KMS-11 (cell line): ENCODE data around the gene MAPK7.
"Not testable (repeated sequence)": the region's sequence is repeated elsewhere in the genome, so short reads cannot be mapped to it uniquely, and the experiment has no call there.

ENCODE experiments used
- H2AFZ ChIP-seq: fragments of 200-600 bp; sonication (generic); 2 replicates; pipeline ENCODE4 v1.6.1; 2016; ENCODE audit warnings: antibody characterized with exemption, mixed run types, low read depth
- H3K27ac ChIP-seq: fragments of 200-600 bp; sonication (generic); 2 replicates; pipeline ENCODE4 v1.6.1; 2016; ENCODE audit warnings: mild to moderate bottlenecking, mixed run types
- H3K27me3 ChIP-seq: fragments of 200-600 bp; sonication (generic); 2 replicates; pipeline ENCODE4 v1.6.1; 2017; ENCODE audit warnings: mild to moderate bottlenecking, low read depth, mixed run types, moderate library complexity; ENCODE audit not compliant: insufficient read depth
- H3K36me3 ChIP-seq: fragments of 200-600 bp; sonication (generic); 2 replicates; pipeline ENCODE4 v1.6.1; 2017; ENCODE audit warnings: mild to moderate bottlenecking, mixed run types; ENCODE audit not compliant: insufficient read depth
- H3K4me1 ChIP-seq: fragments of 200-600 bp; sonication (generic); 2 replicates; pipeline ENCODE4 v1.6.1; 2016; ENCODE audit warnings: mild to moderate bottlenecking, low read depth, mixed run types; ENCODE audit not compliant: poor library complexity, severe bottlenecking
- H3K4me2 ChIP-seq: fragments of 200-600 bp; sonication (generic); 2 replicates; pipeline ENCODE4 v1.7.0; 2016; ENCODE audit warnings: mild to moderate bottlenecking, mixed run types
- H3K4me3 ChIP-seq: fragments of 200-600 bp; sonication (generic); IDR thresholded peaks from 2 replicates; pipeline ENCODE4 v1.6.1; 2017; ENCODE audit warnings: low read depth, low read length, mixed read lengths; ENCODE audit not compliant: insufficient read depth
- H3K79me2 ChIP-seq: fragments of 200-600 bp; sonication (generic); 2 replicates; pipeline ENCODE4 v1.6.1; 2016; ENCODE audit warnings: low read depth, mixed run types; ENCODE audit not compliant: insufficient read depth
- H3K9ac ChIP-seq: fragments of 200-600 bp; sonication (generic); 2 replicates; pipeline ENCODE4 v1.6.1; 2016; ENCODE audit warnings: mild to moderate bottlenecking, mixed run types
- H4K20me1 ChIP-seq: fragments of 200-600 bp; sonication (generic); 2 replicates; pipeline ENCODE4 v1.6.1; 2016; ENCODE audit warnings: mild to moderate bottlenecking, mixed run types; ENCODE audit not compliant: insufficient read depth
- CTCF ChIP-seq: fragments of 200-600 bp; sonication (generic); conservative IDR thresholded peaks from 2 replicates; pipeline ENCODE4 v1.6.1; 2017; ENCODE audit warnings: low read depth, mild to moderate bottlenecking, antibody characterized with exemption, low read length, moderate library complexity, mixed read lengths

The MAPK7 gene

DNA sequence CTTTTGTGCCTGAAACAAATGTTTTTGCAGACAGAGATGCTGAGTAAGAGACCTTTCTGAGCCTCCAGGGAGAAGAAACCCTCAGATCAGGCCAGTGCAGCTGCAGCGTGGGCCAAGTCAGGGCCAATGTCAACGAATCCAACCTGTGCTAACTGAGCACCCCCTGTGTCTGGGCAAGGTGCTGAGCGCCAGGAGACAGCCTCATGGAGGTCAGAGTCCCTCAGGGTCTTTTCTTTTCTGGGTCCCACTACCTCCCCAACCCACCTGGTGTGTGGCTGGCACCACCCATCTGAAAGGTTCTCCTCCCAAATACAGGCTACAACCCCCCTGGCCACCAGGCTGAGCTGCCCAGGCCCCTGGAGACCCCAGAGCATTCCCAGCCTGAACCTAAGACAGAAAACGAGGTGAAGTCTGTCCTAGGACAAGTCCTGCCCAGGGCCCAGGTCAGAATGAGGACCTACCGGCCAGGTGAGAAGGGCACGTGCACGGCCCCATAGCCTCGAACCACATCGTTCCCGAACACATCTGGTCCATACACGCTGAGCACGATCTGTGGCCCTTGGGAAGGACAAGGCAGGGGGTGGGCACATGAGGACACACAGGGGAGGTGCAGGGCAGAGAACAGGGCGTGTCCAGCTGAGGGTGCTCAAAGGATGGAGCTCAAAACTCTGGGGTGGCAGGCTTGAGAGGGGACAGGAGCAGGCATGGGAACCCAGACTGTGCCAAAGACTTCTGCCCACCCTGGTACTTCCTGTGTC is 30.8 kb upstream of the MAPK7 start:
- Histone ChIP-seq H3K4me3 (no peak overlapping the region), H3K4me2 (no peak overlapping the region), H4K20me1 (no peaks in the 10 kb centered on the region), H3K9ac (no peak overlapping the region), H3K36me3 (no peaks in the 10 kb centered on the region), H3K79me2 (no peaks in the 10 kb centered on the region), H2AFZ (no peak overlapping the region), H3K4me1 (no peaks in the 10 kb centered on the region), H3K27ac (no peak overlapping the region), H3K27me3 (no peaks in the 10 kb centered on the region)
- no peak for TF ChIP-seq CTCF

DNA sequence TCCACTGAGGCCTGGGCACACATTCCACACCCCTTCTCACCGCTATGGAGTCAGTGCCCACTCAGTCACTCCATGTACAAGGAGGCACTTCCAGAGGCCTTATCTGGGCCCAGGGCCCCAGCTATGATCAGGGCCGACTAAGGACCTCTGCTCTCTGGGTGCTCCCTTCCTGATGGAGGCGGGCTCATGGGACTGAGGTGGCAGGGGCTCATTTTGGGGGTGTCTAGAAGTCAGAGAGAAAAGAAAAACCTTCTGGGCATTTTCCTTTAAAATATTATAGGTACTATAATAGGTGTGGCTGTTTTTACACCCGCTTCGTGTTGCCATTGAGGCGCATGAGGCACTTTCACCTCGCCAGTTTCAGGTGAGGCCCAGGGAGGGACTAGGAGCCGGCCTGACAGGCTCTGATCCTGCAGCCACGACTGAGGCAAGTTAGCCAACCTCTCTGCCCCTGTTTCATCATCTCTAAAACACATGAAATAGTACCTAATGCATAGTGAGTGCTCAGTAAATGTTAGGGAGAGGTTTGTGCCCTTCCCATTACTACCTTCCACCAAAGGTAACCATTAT is 30.1 kb upstream of the MAPK7 start:
- H4K20me1 ChIP-seq = no peaks in the 10 kb centered on the region
- no peak overlapping the region for H3K4me2 ChIP-seq
- H3K4me3 ChIP-seq = no peak overlapping the region
- H2AFZ ChIP-seq = no peak overlapping the region
- H3K27me3 ChIP-seq = no peaks in the 10 kb centered on the region
- H3K79me2 ChIP-seq = no peaks in the 10 kb centered on the region
- no peaks in the 10 kb centered on the region for H3K36me3 ChIP-seq
- H3K9ac ChIP-seq = no peak overlapping the region
- no peaks in the 10 kb centered on the region for H3K4me1 ChIP-seq
- TF ChIP-seq CTCF = no peak
- H3K27ac ChIP-seq = no peak overlapping the region

GRCh38 chr17:19348806-19349205 is 29.5 kb upstream of the MAPK7 start:
- Histone ChIP-seq H2AFZ (no peak overlapping the region), H3K4me2 (no peak overlapping the region), H4K20me1 (no peaks in the 10 kb centered on the region)

DNA sequence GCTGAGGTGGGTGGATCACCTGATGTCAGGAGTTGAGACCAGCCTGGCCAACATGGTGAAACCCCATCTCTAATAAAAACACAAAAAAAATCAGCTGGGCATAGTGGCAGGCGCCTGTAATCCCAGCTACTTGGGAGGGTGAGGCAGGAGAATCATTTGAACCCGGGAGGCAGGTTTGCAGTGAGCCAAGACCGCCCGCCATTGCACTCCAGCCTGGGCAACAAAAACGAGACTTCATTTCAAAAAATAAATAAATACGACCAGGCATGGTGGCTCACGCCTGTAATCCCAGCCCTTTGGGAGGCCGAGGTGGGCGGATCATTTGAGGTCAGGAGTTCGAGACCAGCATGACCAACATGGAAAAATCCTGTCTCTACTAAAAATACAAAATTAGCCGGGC is 24.9 kb upstream of the MAPK7 start:
- not testable (repeated sequence) for H3K4me2 ChIP-seq, H2AFZ ChIP-seq, H3K27me3 ChIP-seq, H3K27ac ChIP-seq, H4K20me1 ChIP-seq, H3K9ac ChIP-seq, H3K4me1 ChIP-seq, H3K36me3 ChIP-seq, H3K79me2 ChIP-seq, H3K4me3 ChIP-seq

More at GRCh38 chr17:19348806-19349205, 29.5 kb upstream of the MAPK7 start:
- TF ChIP-seq CTCF = no peak
- Histone ChIP-seq H3K27ac (no peak overlapping the region), H3K79me2 (no peaks in the 10 kb centered on the region), H3K9ac (no peak overlapping the region), H3K27me3 (no peaks in the 10 kb centered on the region), H3K4me3 (no peak overlapping the region), H3K36me3 (no peaks in the 10 kb centered on the region), H3K4me1 (no peaks in the 10 kb centered on the region)

DNA sequence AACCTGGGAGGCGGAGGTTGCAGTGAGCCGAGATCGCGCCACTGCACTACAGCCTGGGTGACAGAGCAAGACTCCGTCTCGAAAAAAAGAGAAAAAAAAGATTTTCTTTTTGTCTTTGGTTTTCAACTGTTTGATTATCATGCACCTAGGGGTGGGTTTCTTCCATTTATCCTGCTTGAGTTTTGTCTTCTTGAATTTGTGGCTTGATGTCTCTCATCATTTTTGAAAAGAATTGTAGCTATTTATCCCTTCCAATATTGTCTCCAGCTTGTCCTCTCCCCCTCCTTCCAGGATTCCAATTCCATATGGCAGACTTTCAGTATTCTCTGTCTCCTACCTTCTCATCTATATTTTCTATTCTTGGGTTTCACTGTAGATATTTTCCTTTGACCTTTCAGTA is 23.6 kb upstream of the MAPK7 start:
- no peak overlapping the region for H3K27ac ChIP-seq
- no peak overlapping the region for H3K9ac ChIP-seq
- no peak for TF ChIP-seq CTCF
- no peak overlapping the region for H2AFZ ChIP-seq
- no peaks in the 10 kb centered on the region for H4K20me1 ChIP-seq
- no peaks in the 10 kb centered on the region for H3K79me2 ChIP-seq
- H3K36me3 ChIP-seq = no peaks in the 10 kb centered on the region
- no peak overlapping the region for H3K4me3 ChIP-seq
- H3K27me3 ChIP-seq = no peaks in the 10 kb centered on the region
- no peaks in the 10 kb centered on the region for H3K4me1 ChIP-seq
- no peak overlapping the region for H3K4me2 ChIP-seq
